Stimulated activated CD4-positive, alpha-beta T cell treated with anti-CD3 and anti-CD28 coated beads, TNF-alpha, amount 100 ng/mL, for 4 hours (primary cell): Measurements from ENCODE around the gene C2orf42.
"Not testable (repeated sequence)": the region's sequence is repeated elsewhere in the genome, so short reads cannot be mapped to it uniquely, and the experiment has no call there.

Source experiments
- DNase-seq, 3 experiments: peaks; one replicate each; pipeline ENCODE4 v3.0.0-alpha.2; 2020; ENCODE audit warnings: low read depth in 3 of 3

Gene C2orf42

DNA sequence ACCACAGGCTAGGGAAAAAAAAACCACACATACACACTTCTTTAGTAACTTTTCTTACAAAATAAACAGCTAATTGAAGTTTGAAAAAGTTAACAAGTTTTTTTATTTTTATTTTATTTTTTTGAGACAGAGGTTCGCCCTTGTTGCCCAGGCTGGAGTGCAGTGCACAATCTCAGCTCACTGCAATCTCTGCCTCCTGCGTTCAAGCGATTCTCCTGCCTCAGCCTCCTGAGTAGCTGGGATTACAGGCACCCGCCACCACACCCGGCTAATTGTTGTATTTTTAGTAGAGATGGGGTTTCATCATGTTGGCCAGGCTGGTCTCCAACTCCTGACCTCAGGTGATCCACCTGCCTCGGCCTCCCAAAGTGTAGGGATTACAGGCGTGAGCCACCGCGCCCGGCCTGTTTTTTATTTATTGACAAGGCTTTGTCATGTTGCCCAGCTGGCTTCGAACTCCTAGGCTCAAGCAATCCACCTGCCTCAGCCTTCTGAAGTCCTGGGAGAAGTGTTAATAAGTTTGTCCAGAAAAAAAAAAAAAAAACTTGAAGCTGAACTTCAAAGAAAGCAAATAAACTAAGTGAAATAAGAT lies 21.1 kb downstream of the C2orf42 start:
- not testable (repeated sequence) for DNase-seq

DNA sequence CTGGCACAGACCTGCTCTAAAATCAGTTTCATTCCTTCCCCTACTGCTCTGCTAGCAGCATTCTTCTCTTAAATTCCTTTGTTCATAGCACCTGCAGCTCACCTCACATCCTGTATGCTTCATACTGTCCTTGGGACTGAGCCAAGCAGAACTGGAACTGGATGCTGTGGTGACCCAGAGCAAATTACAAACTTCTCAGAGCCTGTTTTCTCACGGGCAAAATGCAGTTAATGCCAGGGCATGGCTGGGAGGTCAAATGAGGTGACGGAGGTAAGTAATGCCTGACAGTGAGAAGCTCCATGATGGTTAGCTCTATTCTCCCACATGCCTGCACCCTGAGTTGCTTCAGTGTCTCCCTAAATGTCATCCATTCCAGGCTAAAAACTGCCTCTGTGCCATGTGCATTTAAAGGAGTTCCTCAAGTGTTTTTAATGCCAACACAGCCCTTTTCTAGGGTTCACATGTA lies 29.7 kb downstream of the C2orf42 start:
- DNase-seq: no peak

DNA sequence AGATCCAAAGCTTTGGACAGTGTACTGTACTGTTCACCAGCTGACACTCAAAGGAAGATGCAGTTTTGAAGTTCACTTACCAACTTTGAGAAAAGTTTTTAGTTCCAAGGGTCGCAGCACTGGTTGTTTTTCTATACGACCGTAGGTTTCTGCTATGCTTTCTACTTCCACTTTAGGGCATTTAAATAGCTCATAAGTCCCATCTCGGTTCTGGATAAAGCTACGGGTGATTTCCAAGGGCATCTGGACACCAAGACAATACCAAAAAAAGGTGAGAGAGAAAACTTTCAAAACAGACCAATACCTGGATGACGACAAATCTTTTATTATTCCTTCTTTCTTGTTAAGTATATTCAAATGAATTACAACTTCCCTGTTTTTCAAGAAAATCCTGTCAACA lies 30.3 kb downstream of the C2orf42 start:
- no peak for DNase-seq

DNA sequence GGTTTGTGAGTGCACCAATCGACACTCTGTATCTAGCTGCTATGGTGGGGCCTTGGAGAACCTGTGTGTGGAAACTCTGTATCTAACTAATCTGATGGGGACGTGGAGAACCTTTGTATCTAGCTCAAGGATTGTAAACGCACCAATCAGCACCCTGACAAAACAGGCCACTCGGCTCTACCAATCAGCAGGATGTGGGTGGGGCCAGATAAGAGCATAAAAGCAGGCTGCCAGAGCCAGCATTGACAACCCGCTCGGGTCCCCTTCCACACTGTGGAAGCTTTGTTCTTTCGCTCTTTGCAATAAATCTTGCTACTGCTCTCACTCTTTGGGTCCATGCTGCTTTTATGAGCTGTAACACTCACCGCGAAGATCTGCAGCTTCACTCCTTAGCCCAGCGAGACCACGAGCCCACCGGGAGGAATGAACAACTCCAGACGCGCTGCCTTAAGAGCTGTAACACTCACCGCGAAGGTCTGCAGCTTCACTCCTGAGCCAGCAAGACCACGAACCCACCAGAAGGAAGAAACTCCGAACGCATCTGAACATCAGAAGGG lies 41.6 kb downstream of the C2orf42 start:
- DNase-seq: not testable (repeated sequence)

DNA sequence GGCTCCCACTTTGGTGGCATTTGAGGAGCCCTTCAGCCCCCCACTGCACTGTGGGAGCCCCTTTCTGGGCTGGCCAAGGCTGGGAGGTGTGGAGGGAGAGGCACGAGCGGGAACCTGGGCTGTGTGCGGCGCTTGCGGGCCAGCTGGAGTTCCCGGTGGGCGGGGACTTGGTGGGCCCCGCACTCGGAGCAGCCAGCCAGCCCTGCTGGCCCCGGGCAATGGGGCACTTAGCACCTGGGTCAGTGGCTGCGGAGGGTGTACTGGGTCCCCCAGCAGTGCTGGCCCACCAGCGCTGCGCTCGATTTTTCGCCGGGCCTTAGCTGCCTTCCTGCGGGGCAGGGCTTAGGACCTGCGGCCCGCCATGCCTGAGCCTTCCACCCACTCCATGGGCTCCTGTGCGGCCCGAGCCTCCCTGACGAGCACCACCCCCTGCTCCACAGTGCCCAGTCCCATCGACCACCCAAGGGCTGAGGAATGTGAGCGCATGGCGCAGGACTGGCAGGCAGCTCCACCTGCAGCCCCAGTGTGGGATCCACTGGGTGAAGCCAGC lies 42.5 kb downstream of the C2orf42 start:
- not testable (repeated sequence) for DNase-seq

DNA sequence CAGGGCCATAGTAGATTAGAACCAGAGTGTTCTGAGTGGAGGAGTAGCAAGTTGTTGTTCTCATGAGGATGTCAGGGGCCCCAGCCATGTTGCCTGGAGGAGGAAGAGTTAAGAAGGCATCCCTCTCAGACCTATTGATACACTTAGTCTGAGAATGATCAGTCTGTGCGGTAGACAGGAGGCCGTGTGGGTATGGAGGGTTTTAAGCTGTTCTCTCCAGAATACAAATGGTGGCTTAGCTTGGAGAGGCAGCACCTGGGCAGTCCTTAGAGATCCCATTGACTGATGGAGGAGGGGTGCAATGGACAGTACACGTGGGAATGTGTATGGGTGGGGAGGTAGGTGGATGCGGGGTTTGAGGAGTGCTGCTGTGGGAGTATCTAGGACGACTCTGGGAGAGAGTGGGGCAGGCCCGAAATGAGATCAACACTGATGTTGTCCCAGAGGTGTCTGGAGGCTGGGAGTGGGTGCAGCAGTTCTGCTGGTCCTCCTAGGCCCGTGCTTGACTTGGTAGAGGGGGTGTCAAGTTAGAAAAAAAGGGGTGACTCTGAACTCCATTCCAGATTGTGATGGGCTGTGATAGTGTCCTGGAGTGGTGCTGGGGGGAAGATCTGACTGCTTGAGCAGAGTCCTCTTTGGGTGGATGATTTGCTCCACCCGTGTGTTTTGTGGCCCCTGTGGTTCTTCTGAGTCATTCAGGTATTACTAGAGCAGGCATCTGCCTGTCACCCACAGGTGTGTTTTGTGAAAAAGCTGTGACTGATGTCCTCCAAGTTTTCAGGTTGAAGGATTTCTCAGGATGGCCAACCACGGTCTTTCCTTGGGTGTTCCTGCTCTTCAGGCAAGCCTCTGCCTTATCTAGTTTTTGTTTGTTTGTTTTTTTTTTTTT lies 44.7 kb downstream of the C2orf42 start:
- no peak for DNase-seq

DNA sequence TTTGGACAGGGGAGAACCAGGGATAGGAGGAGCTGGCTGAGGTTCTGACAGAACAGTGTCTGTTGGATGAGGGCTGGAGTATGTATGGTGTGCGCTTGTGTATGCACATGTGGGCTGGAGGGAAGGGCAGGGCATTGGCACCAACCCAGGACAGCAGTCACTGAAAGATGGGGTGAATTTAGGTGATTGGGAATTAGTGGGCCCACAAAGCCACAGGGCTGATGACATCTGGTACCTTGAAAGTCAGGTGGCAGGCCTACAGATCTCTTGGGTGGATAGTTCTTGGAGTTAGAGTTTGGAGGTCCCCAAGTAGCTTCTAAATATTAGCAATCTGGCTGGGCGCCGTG lies 45.7 kb downstream of the C2orf42 start:
- no peak for DNase-seq

DNA sequence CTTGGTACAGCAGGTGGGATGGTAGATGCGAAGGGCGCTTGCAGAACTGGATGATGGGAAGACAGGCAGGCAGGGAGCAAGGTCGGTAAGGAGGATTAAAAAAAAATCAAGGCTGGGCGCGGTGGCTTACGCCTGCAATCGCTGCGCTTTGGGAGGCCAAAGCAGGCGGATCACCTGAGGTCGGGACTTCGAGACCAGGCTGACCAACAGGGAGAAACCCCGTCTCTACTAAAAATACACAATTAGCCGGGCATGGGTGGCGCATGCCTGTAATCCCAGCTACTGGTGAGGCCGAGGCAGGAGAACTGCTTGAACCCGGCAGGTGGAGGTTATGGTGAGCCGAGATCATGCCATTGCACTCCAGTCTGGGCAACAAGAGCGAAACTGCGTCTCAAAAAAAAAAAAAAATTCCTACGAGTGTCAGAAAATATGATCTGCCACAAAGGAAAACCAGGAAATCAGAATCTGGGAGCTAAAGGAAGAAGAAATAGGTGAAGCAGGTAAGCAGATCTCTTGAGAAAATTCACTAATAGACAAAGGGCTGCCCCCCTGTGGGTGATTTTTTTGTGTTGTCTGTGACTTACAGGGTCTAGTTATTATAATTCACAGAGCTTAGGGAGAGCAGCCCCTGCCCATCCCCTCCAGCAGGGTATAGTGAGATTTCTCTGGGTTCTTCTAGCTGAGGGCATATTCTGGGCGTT lies 46.2 kb downstream of the C2orf42 start:
- DNase-seq: no peak

DNA sequence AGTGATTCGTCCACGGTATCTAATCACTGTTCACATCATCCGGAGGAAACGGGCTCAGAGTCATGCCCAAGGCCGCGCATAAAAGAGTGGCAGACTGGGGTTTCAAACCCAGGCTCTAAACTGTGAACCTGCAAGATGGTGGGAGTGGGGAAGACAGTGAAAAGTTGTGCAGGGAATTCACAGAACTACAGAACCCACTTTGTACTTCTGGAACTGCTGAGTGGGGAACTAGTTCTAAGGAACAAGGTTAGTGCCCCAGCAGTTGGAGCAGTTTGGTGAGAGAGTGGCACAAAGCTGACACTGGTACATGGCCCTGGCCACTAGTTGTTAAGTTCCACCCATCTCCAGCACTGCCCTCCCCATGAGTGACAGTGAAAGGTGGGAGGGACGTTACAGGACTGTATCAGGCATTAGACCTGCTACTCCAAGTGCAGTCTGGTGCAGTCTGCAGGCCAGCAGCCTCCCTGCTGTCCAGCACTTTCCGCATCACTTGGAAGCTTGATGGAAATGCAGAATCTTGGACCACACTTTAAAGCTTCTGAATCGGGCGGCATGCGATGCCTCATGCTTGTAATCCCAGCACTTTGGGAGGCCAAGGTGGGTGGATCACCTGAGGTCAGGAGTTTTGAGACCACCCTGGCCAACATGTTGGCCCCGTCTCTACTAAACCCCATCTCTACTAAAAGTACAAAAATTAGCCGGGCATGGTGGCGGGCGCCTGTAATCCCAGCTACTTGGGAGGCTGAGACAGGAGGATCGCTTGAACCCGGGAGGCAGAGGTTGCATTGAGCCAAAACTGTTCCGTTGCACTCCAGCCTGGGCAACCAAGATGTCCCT lies 47.3 kb downstream of the C2orf42 start:
- peak in 1 of 3 experiments; percentile 26 for DNase-seq

DNA sequence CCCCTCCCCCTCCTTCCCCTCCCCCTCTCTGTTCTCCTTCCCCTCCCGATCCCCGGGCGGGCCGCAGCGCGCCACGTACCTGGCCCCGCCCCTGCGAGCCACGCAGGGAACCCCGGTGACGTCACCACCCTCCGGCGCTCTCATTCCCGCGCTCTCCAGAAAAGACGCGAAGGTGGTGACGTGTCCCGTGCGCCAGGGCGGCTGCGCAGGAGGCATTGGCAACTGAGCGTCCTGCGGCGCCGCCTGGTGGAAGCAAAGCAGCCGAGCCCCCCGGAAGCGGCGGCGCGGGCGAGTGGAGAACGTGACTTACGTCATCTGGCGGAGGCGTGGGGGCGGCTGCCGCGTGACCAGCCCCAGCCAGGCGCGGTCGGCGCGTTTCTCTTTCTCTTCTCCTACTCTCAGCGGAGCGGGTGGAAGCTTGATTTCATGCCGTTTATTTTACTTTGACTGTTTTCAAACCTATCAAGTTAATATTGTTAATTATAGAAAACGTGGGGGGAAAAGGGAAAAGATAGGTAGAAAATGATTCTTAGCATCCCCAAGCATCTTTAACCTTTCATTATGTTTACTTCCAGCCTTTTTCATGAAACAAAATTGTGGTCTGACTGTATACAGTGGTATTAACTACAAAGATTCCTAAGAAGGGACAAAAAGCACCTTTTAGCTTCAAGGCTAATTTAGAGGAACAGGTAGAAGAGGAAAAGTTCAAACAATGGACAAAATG lies 48.1 kb downstream of the C2orf42 start:
- peak; percentile 98 to 100 (median 99) for DNase-seq

DNA sequence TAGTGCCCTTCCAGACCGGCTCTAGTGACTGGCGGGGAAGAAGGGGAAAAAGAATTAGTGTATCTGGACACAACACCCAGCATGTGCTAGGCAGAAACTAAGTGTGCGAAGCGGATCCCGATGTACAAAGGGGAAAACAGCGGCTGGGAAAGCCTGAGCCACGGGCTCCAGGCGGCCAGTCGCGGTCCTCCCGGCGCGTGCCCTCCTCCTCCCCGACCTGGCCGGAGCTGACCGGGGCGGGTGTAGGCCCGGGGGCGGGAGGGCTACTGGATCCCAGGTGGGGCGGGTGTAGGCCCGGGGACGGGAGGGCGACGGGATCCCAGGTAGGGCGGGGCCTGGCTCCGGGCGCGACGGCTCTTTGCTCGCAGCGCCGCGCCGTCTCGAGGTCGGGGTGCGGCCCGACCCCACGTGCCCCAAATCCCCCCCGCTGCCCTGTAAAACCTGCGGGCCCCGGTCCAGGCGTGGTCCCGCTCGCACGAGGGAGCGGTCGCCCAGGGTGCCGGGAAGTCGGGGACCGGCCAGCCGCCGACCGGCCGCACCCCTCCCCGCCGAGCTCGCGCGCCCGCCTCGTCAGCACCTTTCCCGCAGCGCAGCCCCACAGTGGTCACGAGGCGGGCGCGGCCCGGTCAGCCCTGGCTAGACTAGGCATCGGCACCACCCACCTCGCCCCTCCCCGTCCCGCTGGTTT lies 48.8 kb downstream of the C2orf42 start:
- DNase-seq: peak in 1 of 3 experiments; percentile 41

DNA sequence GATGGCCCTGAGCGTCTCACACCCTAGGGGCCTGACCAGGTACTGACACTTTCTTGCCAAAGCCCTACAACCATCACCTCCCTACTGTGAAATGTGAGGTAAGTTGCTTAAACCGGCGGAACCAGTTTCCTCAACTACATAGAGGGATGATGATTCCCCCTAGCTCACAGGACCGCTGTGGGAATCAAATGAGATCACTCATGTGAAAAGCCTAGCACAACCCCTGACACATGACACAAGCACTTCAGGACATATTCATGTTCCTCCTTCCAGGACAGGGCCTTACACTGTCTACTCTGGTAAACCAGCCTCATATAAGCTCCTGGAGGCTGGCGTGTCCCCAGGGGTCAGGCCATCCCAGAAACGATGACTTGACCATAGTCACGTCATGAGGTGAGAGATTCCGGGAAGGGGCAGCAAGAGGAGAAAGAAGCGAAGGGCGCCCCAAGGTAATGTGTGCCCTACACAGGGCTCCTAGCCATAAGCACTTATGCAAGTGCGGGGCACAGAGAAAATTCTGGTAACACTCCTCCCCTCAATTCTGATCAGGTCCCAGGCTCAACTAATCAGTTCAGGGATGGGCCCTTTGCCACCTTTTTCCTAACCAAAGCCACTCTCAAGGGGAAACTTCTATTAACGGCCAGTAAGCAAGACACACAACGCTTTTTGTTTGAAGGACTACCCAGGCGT lies 49.5 kb downstream of the C2orf42 start:
- DNase-seq: peak in 2 of 3 experiments; percentile 34 to 35

DNA sequence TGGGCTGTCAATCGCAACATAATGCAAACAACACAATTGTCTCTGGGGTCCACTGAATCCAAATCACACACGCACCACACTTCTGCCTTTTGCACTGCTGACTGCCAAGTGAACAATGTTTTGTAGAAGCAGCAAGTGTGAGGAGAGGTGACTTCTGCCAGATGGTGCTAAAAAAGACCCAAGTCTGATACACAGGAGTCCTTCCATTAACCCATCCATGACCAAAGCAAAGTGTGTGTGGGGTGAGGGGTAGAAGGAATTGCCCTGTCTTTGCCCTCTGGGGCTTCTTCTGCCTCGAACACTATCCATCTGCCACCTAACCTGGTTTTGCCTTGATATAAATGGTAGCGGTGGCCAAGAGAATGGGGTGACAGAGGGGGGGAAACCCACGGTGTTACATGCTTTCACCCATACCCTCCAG lies 50.0 kb downstream of the C2orf42 start:
- no peak for DNase-seq

DNA sequence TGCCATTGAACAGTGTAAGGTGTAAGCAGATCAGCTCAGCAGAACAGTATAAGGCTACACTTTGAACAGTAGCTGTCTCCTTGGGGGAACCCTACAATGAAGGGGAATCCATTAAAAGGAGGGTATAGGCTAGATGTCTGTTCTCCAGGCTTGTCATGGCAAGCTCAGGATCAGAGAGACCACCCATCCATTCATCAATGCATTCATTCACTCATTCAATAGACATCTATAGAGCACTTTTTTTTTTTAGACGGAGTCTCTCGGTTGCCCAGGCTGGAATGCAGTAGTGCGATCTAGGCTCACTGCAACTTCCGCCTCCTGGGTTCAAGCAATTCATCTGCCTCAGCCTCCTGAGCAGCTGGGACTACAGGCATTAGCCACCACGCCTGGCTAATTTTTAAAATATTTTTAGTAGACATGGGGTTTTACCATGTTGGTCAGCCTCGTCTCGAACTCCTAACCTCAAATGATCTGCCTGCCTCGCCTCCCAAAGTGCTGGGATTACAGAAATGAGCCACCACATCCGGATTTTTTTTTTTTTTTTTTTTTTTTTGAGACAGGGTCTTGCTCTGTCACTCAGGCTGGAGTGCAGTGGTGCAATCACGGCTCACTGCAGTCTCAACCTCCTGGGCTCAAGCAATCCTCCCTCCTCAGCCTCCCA lies 56.4 kb downstream of the C2orf42 start:
- DNase-seq: not testable (repeated sequence)

DNA sequence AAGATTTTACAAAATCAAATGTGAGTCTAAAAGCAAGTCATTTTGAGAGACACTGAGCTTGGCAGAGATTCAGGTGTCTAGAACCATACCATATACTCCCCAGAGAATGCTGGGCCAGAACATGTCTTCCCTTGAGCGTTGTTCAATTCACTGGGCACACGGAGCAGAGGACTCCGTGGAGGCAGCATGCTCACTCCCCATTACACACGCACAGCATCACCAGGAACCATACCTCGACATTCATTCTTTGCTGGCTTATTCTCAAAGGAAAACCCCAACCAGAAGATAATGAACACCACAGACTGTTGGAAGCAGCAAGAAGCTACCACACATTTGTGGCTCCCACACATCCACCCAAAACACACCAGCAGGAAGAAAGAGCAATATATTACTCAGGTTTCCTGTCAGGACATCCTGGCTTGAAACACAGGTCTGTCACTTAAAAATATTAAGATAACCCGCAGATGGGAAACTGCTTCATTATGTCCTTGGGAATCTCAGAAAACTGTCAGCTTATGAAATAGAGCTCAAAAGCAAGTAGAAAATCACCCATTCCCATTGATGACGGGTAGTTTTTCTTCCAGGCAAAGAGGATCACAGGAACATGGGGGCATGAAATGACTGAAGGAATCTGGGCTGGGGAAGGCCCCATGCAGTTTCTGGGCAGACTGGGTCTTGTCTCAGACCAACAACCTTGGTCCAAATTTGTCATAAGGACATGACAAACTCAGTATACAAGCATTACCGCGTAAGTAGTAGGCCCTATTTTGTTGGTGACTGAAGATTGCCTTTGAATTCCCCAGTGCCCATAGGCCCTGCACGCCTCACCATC lies 57.1 kb downstream of the C2orf42 start:
- no peak for DNase-seq

DNA sequence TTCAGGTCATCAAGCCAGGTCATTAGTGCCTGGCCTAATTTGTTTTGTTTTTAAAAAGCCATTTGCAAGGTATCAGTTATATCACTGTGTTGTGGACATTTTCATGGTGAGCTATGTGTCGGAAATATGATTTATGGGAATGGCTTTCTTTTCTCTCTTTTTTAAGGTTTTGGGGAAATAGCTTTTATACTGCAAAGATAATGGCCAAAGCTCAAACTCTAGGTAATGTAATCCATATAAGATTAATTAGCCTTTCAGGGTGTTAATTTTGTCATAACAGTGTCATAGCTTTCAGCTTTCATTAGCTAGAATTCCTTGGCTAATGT lies 57.7 kb downstream of the C2orf42 start:
- no peak for DNase-seq

DNA sequence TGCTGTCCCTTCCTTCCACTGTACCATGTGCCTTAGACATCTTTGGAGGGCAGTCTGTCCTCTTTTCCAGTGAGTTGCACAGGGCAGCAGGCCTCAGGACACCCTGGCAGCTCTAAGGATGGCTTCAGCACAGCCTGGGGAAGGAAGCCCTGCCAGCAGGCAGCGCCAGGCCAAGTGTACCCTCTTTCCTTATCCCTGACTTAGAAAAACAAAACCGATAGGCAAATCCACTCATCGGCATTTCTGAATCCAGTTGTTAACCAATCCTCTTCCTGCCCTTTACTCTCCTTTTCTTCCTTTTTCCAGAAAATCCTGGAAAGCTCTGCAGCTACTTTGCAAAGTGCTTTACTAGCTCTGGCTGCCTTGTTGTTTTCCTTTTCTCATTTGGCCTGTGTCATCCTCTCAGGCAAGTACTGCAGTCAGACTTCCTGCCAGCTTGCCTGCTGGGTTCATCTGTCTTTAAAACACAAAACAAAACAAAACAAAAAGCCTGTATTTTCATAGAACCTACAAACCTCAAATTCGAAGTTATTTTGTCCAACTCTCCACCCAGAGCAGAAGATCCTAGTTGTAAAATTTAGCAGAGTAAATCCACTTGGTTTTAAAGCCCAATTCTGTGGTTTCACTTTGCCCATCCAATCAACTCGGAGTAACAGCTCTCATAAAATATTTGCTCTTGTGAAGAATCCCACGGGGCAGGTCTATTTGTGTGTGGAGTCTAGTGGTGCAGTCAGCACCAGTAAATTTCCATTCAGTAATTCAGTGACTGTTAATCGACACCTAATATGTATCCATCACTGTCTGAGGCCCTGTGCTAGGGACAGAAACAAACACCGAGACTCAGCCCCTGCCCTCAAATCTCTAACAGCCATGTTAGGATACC lies 58.3 kb downstream of the C2orf42 start:
- peak in 1 of 3 experiments; percentile 23 for DNase-seq
